ENCODE results near the gene WDR81.

WDR81 gene

GRCh38 chr17:1785930-1786329 is 61.4 kb downstream of the WDR81 start:
- H3K27me3 ChIP-seq (ENCODE audit: insufficient read depth, poor library complexity, severe bottlenecking): no peaks in the 10 kb centered on the region
- H3K27ac ChIP-seq (ENCODE audit: poor library complexity, severe bottlenecking): no peak overlapping the region
- H3K9me3 ChIP-seq (ENCODE audit: severe bottlenecking): no peaks in the 10 kb centered on the region
- H3K4me1 ChIP-seq (ENCODE audit: insufficient read depth, poor library complexity, severe bottlenecking): peaks cover 14% of the 10 kb centered on the region
- no peak for TF ChIP-seq CTCF (IDR thresholded peaks at IDR 0.05; ENCODE audit: poor library complexity, severe bottlenecking)
- no peak for ATAC-seq (ENCODE audit: low read depth)
- DNase-seq (ENCODE audit: low spot score): no peak
- peaks cover 63% of the 10 kb centered on the region for H3K36me3 ChIP-seq (ENCODE audit: low read depth)
- H3K4me3 ChIP-seq (ENCODE audit: severe bottlenecking): no peak overlapping the region

DNA sequence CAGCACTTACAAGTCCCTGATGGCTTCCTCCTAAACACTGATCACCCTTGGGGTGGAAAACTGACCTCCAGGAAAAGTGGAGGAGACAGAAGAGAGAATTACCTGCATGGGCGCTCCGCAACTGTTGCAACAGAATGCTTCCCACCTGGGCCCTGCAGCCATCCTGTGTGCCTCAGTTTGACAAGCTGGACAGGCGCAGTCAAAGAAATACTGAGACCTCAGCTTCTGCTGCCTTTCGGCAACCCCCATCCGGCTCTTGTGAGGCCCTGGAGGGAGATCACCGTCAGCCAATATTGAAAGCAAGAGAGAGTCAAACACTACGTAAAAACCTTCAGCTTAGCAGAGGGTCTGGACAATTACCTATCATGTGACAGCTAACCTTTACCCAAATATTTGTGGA is 62.2 kb downstream of the WDR81 start:
- ATAC-seq (ENCODE audit: low read depth) (no peak), DNase-seq (ENCODE audit: low spot score) (no peak)
- peaks cover 56% of the 10 kb centered on the region for H3K36me3 ChIP-seq (ENCODE audit: low read depth)
- H3K4me1 ChIP-seq (ENCODE audit: insufficient read depth, poor library complexity, severe bottlenecking): peaks cover 14% of the 10 kb centered on the region
- peak overlapping the region; percentile 64 for H3K27ac ChIP-seq (ENCODE audit: poor library complexity, severe bottlenecking)
- H3K4me3 ChIP-seq (ENCODE audit: severe bottlenecking): no peak overlapping the region
- TF ChIP-seq CTCF (IDR thresholded peaks at IDR 0.05; ENCODE audit: poor library complexity, severe bottlenecking): no peak
- H3K27me3 ChIP-seq (ENCODE audit: insufficient read depth, poor library complexity, severe bottlenecking): no peaks in the 10 kb centered on the region
- H3K9me3 ChIP-seq (ENCODE audit: severe bottlenecking): no peaks in the 10 kb centered on the region

- DNase-seq (ENCODE audit: low spot score) (peak; percentile 82), ATAC-seq (ENCODE audit: low read depth) (peak; percentile 100)
- peaks cover 51% of the 10 kb centered on the region for H3K36me3 ChIP-seq (ENCODE audit: low read depth)
- H3K27me3 ChIP-seq (ENCODE audit: insufficient read depth, poor library complexity, severe bottlenecking): no peaks in the 10 kb centered on the region
- peaks cover 14% of the 10 kb centered on the region for H3K4me1 ChIP-seq (ENCODE audit: insufficient read depth, poor library complexity, severe bottlenecking)
- TF ChIP-seq CTCF (IDR thresholded peaks at IDR 0.05; ENCODE audit: poor library complexity, severe bottlenecking): no peak
- no peak overlapping the region for H3K4me3 ChIP-seq (ENCODE audit: severe bottlenecking)
- H3K9me3 ChIP-seq (ENCODE audit: severe bottlenecking): no peaks in the 10 kb centered on the region
- H3K27ac ChIP-seq (ENCODE audit: poor library complexity, severe bottlenecking): peak overlapping the region; percentile 64
Observed at GRCh38 chr17:1787301-1787902, 62.9 kb downstream of the WDR81 start.
